Measurements from ENCODE around the gene PAQR4.

GRCh38 chr16:3022684-3023414 is 53.7 kb downstream of the PAQR4 start:
- TF ChIP-seq CTCF (IDR thresholded peaks at IDR 0.05; ENCODE audit: poor library complexity, severe bottlenecking): no peak
- TF ChIP-seq EZH2 (IDR thresholded peaks at IDR 0.05; ENCODE audit: borderline replicate concordance, insufficient read depth, low read length, poor library complexity, severe bottlenecking): no peak
- TF ChIP-seq SMC3 (conservative IDR thresholded peaks at IDR 0.05; ENCODE audit: poor library complexity): no peak
- TF ChIP-seq POLR2AphosphoS5 (IDR thresholded peaks at IDR 0.05): no peak
- TF ChIP-seq REST (IDR thresholded peaks at IDR 0.05; ENCODE audit: borderline replicate concordance): no peak
- no peak for TF ChIP-seq TAF1 (IDR thresholded peaks at IDR 0.05; ENCODE audit: low read depth)
- no peak for TF ChIP-seq EP300 (conservative IDR thresholded peaks at IDR 0.05; ENCODE audit: poor library complexity, severe bottlenecking)
